CD14-positive monocyte (primary cell): ENCODE data around the gene TCIRG1. TPM values are rescaled to one million over a fixed set of nuclear protein-coding genes. Genes with fewer than 3 reads are reported as not detected.

Source experiments
- DNase-seq, 3 donors: peaks; one replicate each; pipeline ENCODE4 v3.0.0-alpha.2; 2011 to 2022
- H2AFZ ChIP-seq: 2 replicates; pipeline ENCODE4 v1.6.0; 2012; ENCODE audit warnings: mild to moderate bottlenecking, low read depth, low read length, inconsistent platforms; ENCODE audit not compliant: insufficient read depth, poor library complexity, severe bottlenecking
- H3K27ac ChIP-seq, 2 donors: 1 replicate in 1 of 2; 2 replicates in 1 of 2; pipeline ENCODE4 v1.5.1; 2012 to 2013; ENCODE audit warnings: low read length in 2 of 2, control low read depth in 1 of 2, inconsistent platforms in 1 of 2, low read depth in 1 of 2, mild to moderate bottlenecking in 1 of 2
- H3K27me3 ChIP-seq, 2 donors: one replicate each; pipeline versions ENCODE4 v1.6.0 to v1.6.1; 2011 to 2013; ENCODE audit warnings: low read length in 2 of 2; ENCODE audit not compliant: control insufficient read depth in 2 of 2, insufficient read depth in 2 of 2
- H3K36me3 ChIP-seq, 2 donors: replicated peaks in 1 of 2; 1 replicate in 1 of 2; 2 replicates in 1 of 2; pipeline versions ENCODE4 v1.5.1 to v1.6.1; 2012 to 2013; ENCODE audit warnings: low read length in 2 of 2, control low read depth in 1 of 2, inconsistent platforms in 1 of 2, mild to moderate bottlenecking in 1 of 2; ENCODE audit not compliant: insufficient read depth in 2 of 2, control insufficient read depth in 1 of 2
- H3K4me1 ChIP-seq, 2 donors: 1 replicate in 1 of 2; 2 replicates in 1 of 2; pipeline versions ENCODE4 v1.5.1 to v1.6.1; 2012 to 2013; ENCODE audit warnings: low read length in 2 of 2, control low read depth in 1 of 2, inconsistent platforms in 1 of 2, mild to moderate bottlenecking in 1 of 2, moderate library complexity in 1 of 2; ENCODE audit not compliant: insufficient read depth in 2 of 2, control insufficient read depth in 1 of 2
- H3K4me2 ChIP-seq: replicated peaks from 2 replicates; pipeline ENCODE3; 2012; ENCODE audit warnings: low read length, moderate library complexity, mild to moderate bottlenecking; ENCODE audit not compliant: poor library complexity, severe bottlenecking; ENCODE audit errors: extremely low read depth
- H3K4me3 ChIP-seq, 3 experiments: fragments of 200-600 bp in 1 of 3; sonication (generic) in 1 of 3; replicated peaks in 1 of 3; 1 replicate in 2 of 3; 2 replicates in 1 of 3; pipeline ENCODE4 v1.5.1; 2011 to 2013; ENCODE audit warnings: low read length in 3 of 3, mild to moderate bottlenecking in 3 of 3, control low read depth in 2 of 3, low read depth in 2 of 3, inconsistent platforms in 1 of 3, moderate library complexity in 1 of 3
- H3K79me2 ChIP-seq: 2 replicates; pipeline ENCODE4 v1.6.0; 2012; ENCODE audit warnings: mild to moderate bottlenecking, control low read depth, inconsistent platforms, low read length, moderate library complexity; ENCODE audit not compliant: insufficient read depth
- H3K9ac ChIP-seq: 2 replicates; pipeline ENCODE4 v1.6.0; 2017; ENCODE audit warnings: low read length, mild to moderate bottlenecking; ENCODE audit not compliant: insufficient read depth, poor library complexity, severe bottlenecking
- H3K9me3 ChIP-seq, 2 donors: replicated peaks in 1 of 2; 1 replicate in 1 of 2; 2 replicates in 1 of 2; pipeline versions ENCODE4 v1.5.1 to v1.6.1; 2012 to 2013; ENCODE audit warnings: low read length in 2 of 2, control low read depth in 1 of 2; ENCODE audit not compliant: control insufficient read depth in 1 of 2, insufficient read depth in 1 of 2
- H4K20me1 ChIP-seq: 2 replicates; pipeline ENCODE4 v1.6.0; 2012; ENCODE audit warnings: mild to moderate bottlenecking, low read length, control low read depth, moderate library complexity; ENCODE audit not compliant: insufficient read depth
- H3K27ac Mint-ChIP-seq, 7 donors: one replicate each; pipeline ENCODE4 v1.8.0; 2020; ENCODE audit warnings: mild to moderate bottlenecking in 7 of 7, mixed read lengths in 7 of 7, moderate library complexity in 6 of 7, inconsistent platforms in 2 of 7
- H3K27me3 Mint-ChIP-seq, 3 donors: one replicate each; pipeline ENCODE4 v1.8.0; 2021 to 2022; ENCODE audit warnings: low read depth in 3 of 3, mild to moderate bottlenecking in 3 of 3, mixed read lengths in 3 of 3, moderate library complexity in 3 of 3, inconsistent platforms in 1 of 3
- H3K36me3 Mint-ChIP-seq, 2 donors: one replicate each; pipeline ENCODE4 v1.8.0; 2020; ENCODE audit warnings: mixed read lengths in 2 of 2, inconsistent platforms in 1 of 2, mild to moderate bottlenecking in 1 of 2
- H3K4me1 Mint-ChIP-seq: one replicate; pipeline ENCODE4 v1.8.0; 2020; ENCODE audit warnings: mild to moderate bottlenecking, mixed read lengths
- H3K4me3 Mint-ChIP-seq, 2 donors: one replicate each; pipeline ENCODE4 v1.8.0; 2020; ENCODE audit warnings: mild to moderate bottlenecking in 2 of 2, mixed read lengths in 2 of 2, moderate library complexity in 1 of 2
- H3K9me3 Mint-ChIP-seq, 7 donors: one replicate each; pipeline ENCODE4 v1.8.0; 2020 to 2022; ENCODE audit warnings: mixed read lengths in 7 of 7, mild to moderate bottlenecking in 6 of 7, moderate library complexity in 6 of 7, inconsistent platforms in 2 of 7
- WGBS: methylation state at CpG from one replicate; pipeline ENCODE4 v1.1.5; 2013; ENCODE audit warnings: missing lambda C conversion rate; ENCODE audit not compliant: insufficient coverage; 5-methylcytosine and 5-hydroxymethylcytosine counted together
- intact Hi-C, 2 donors: fragments of 100-400 bp; cut with micrococcal nuclease; formaldehyde crosslinking; loops; one replicate each; pipeline versions ENCODE4 v1.15.0 to v1.15.1; 2023
- polyA plus RNA-seq, 3 donors: library from polyadenylated mRNA; depleted of rRNA in 1 of 3; unstranded in 2 of 3; stranded (reverse) in 1 of 3; fragments of 300-500 nt in 2 of 3; fragments of >200 nt in 1 of 3; fragmentation: Illumina TruSeq in 2 of 3; gene quantifications; 1 replicate in 2 of 3; 2 replicates in 1 of 3; pipeline ENCODE4 v1.2.3, GENCODE V29; 2012 to 2021
- TF ChIP-seq, protein P1 (sequence below): fragments of 200-600 bp; IDR thresholded peaks from one replicate; pipeline ENCODE4 v1.8.0; 2022; ENCODE audit warnings: antibody characterized with exemption, mild to moderate bottlenecking

Gene TCIRG1
- polyA plus RNA-seq, 3 donors, result 197 to 1,286 (median 225) TPM

DNA sequence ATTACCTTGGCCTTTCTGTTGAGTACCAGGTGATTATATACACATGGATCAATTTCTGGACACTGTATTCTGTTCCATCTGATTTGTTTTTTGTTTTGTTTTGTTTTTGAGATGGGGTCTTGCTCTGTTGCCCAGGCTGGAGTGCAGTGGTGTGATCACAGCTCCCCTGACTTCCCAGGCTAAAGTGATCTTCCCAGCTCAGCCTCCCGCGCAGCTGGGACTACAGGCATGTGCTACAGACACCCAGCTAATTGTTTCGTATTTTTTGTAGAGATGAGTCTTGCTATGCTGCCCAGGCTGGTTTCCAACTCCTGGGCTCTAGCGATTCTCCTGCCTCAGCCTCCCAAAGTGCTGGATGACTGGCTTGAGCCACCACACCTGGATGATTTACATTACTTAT is 19.0 kb downstream of the TCIRG1 start:
- no peak for DNase-seq
- Histone ChIP-seq H3K9ac (no peak overlapping the region), H3K4me3 (no peak overlapping the region), H3K9me3 (no peaks in the 10 kb centered on the region), H3K79me2 (no peaks in the 10 kb centered on the region), H2AFZ (no peak overlapping the region), H3K4me1 (no peaks in the 10 kb centered on the region), H4K20me1 (peaks cover 16% of the 10 kb centered on the region), H3K36me3 (peaks cover 22 to 59% of the 10 kb centered on the region in 2 donors), H3K27me3 (no peaks in the 10 kb centered on the region), H3K4me2 (no peak overlapping the region), H3K27ac (no peak overlapping the region)
- intact Hi-C loops, result no loop called here
- Mint-ChIP-seq H3K9me3 (no peaks in the 10 kb centered on the region), H3K27me3 (no peaks in the 10 kb centered on the region), H3K4me1 (no peaks in the 10 kb centered on the region), H3K36me3 (peaks cover 44 to 48% of the 10 kb centered on the region in 2 donors), H3K27ac (peak overlapping the region in 2 of 7 donors; percentile 18 to 51), H3K4me3 (no peak overlapping the region)
- 100% methylated on average over 2 of the region's 4 CpGs for WGBS
- TF ChIP-seq, protein P1, sequence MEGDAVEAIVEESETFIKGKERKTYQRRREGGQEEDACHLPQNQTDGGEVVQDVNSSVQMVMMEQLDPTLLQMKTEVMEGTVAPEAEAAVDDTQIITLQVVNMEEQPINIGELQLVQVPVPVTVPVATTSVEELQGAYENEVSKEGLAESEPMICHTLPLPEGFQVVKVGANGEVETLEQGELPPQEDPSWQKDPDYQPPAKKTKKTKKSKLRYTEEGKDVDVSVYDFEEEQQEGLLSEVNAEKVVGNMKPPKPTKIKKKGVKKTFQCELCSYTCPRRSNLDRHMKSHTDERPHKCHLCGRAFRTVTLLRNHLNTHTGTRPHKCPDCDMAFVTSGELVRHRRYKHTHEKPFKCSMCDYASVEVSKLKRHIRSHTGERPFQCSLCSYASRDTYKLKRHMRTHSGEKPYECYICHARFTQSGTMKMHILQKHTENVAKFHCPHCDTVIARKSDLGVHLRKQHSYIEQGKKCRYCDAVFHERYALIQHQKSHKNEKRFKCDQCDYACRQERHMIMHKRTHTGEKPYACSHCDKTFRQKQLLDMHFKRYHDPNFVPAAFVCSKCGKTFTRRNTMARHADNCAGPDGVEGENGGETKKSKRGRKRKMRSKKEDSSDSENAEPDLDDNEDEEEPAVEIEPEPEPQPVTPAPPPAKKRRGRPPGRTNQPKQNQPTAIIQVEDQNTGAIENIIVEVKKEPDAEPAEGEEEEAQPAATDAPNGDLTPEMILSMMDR, result no peak

DNA sequence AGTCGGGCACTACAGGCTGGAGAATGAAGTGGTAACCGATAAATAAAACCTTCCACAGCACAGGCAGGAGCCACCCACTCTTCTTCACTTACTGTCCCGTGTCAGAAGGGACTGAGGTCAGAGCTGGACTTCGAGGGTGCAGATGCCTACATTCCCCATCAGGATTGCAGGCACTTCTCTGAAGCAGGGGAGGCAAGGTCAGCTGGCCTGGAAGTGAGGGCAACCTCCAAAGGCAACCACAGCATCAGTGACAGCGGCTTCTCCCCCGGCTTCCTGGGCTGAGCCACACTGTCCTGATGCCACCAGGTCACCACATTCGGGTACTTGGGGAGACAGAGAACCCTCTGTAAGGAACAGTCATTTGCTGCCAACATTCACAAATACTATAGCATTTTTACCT is 22.7 kb downstream of the TCIRG1 start:
- Histone ChIP-seq H3K27ac (no peak overlapping the region), H3K27me3 (no peaks in the 10 kb centered on the region), H3K4me2 (no peak overlapping the region), H3K79me2 (no peaks in the 10 kb centered on the region), H3K36me3 (peaks cover 24 to 81% of the 10 kb centered on the region in 2 donors), H3K4me1 (peaks cover 0 to 10% of the 10 kb centered on the region in 2 donors), H4K20me1 (no peaks in the 10 kb centered on the region), H3K4me3 (no peak overlapping the region), H3K9me3 (no peaks in the 10 kb centered on the region), H2AFZ (no peak overlapping the region), H3K9ac (no peak overlapping the region)
- Mint-ChIP-seq H3K27ac (no peak overlapping the region), H3K4me3 (no peak overlapping the region), H3K9me3 (no peaks in the 10 kb centered on the region), H3K4me1 (peaks cover 16% of the 10 kb centered on the region), H3K27me3 (no peaks in the 10 kb centered on the region), H3K36me3 (peaks cover 57 to 73% of the 10 kb centered on the region in 2 donors)
- DNase-seq, result no peak
- TF ChIP-seq, protein P1, result no peak
- 90% methylated on average over 4 of the region's 7 CpGs for WGBS
- intact Hi-C loops, result no loop called here
